Lower leg skin (tissue), 4 donors: ENCODE data around the gene ZHX3. TPM values are rescaled to one million over a fixed set of nuclear protein-coding genes. Genes with fewer than 3 reads are reported as not detected.

Experiments used
- DNase-seq, 2 donors: peaks; one replicate each; pipeline ENCODE4 v3.0.0-alpha.2; 2019; ENCODE audit warnings: low spot score in 2 of 2
- H3K4me3 ChIP-seq: fragments of 200-600 bp; sonication (generic); 2 replicates; pipeline ENCODE4 v1.5.1; 2017; ENCODE audit warnings: mild to moderate bottlenecking, low read depth; ENCODE audit not compliant: poor library complexity, severe bottlenecking
- POLR2A ChIP-seq, 2 donors: fragments of 450-650 bp; IDR thresholded peaks; one replicate each; pipeline ENCODE4 v1.6.1; 2016 to 2017; ENCODE audit warnings: antibody characterized with exemption in 2 of 2, mild to moderate bottlenecking in 1 of 2, moderate library complexity in 1 of 2
- WGBS, 2 donors: methylation state at CpG; one replicate each; pipeline ENCODE4 v1.1.5; 2018; 5-methylcytosine and 5-hydroxymethylcytosine counted together
- intact Hi-C: fragments of 100-400 bp; cut with DNase I; formaldehyde crosslinking; loops from one replicate; pipeline ENCODE4 v1.15.0; 2023; ENCODE audit warnings: low total_unique reads
- total RNA-seq, 4 donors: library from RNA; depleted of rRNA; stranded (reverse); fragments of >200 nt; gene quantifications; one replicate each; pipeline ENCODE4 v1.1.0, GENCODE V29; 2016
- TF ChIP-seq, protein P1 (sequence below), 3 donors: fragments of 450-650 bp; IDR thresholded peaks; one replicate each; pipeline ENCODE4 v1.5.1; 2016; ENCODE audit warnings: antibody characterized with exemption in 3 of 3, mild to moderate bottlenecking in 3 of 3, moderate library complexity in 2 of 3

The ZHX3 gene
- total RNA-seq, 4 donors from 2014 or later, result 19.3 to 33.1 (median 25.5) TPM

DNA sequence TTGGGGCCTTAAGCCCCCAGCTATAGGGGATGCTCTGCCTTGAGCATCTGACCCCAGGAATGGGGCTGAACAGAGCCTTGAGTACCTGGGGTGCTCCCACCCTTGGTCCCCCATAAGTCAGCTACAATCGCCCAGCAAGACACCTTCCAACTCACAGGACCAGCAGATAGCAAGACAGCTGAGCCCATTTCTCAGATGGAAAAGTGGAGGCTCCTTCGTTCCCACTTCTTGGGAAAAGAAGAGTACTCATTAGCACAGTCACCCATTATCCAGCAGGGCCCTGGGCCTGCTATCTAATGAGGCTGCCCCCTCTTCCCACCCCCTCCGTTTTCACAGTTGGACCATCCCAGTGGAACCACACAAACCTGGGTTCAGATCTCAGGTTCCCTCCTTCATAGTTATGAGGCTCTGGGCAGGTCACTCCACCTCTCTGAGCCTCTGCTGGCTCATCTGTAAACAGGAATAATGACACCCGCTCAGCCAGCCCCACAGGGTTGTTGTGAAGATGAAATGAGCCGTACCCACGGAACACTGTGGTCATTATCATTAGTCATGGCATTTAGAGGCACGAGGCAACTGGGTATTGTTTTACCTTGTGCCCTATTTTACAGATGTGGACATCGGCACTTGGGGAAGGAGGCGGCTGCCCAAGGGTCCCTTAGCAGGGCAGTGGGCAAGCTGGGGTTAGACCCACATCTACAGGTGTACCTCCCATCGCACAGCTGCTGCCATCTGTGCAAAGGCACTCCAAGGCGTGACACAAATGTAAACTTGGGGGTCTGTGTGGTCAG lies 27.6 kb upstream of the ZHX3 start:
- TF ChIP-seq, protein P1, sequence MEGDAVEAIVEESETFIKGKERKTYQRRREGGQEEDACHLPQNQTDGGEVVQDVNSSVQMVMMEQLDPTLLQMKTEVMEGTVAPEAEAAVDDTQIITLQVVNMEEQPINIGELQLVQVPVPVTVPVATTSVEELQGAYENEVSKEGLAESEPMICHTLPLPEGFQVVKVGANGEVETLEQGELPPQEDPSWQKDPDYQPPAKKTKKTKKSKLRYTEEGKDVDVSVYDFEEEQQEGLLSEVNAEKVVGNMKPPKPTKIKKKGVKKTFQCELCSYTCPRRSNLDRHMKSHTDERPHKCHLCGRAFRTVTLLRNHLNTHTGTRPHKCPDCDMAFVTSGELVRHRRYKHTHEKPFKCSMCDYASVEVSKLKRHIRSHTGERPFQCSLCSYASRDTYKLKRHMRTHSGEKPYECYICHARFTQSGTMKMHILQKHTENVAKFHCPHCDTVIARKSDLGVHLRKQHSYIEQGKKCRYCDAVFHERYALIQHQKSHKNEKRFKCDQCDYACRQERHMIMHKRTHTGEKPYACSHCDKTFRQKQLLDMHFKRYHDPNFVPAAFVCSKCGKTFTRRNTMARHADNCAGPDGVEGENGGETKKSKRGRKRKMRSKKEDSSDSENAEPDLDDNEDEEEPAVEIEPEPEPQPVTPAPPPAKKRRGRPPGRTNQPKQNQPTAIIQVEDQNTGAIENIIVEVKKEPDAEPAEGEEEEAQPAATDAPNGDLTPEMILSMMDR (IDR thresholded peaks at IDR 0.05), result no peak
- no peak for TF ChIP-seq POLR2A (IDR thresholded peaks at IDR 0.05)
- intact Hi-C loops, result loop anchor here (5.0 kb wide), 2 partner anchors 173 to 222 kb away; no protein-coding TSS in a partner anchor
- 80 to 84% methylated on average over 11 of the region's 11 CpGs for WGBS, 2 donors

DNA sequence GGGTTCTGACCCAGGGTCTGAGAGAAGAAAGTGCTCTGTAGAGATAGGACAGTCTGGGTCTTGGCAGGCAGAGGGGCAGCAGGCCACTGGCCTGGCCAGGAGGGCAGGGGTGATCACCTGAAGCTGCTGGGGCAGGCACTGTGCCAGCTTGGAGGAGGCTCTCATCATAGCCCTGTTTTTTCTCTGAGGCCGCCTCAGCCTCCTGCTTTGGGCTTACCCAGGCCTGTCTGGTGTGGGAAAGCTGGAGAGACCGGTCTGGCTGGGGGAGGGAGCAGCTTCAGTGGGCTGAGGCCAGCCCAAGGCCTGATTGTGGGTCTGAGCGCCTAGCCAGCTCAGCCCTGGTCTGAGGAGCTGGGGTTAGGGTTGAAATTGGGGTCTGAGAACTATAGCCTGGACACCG lies 26.9 kb upstream of the ZHX3 start:
- intact Hi-C loops, result loop anchor here (5.0 kb wide), 2 partner anchors 172 to 223 kb away; no protein-coding TSS in a partner anchor
- DNase-seq, result no peak
- TF ChIP-seq, protein P1 (IDR thresholded peaks at IDR 0.05), result no peak
- TF ChIP-seq POLR2A (IDR thresholded peaks at IDR 0.05), result no peak
- H3K4me3 ChIP-seq, result no peak overlapping the region
- WGBS, 2 donors, result 60% methylated on average over 4 of the region's 4 CpGs

More for the DNA sequence above, 27.6 kb upstream of the ZHX3 start:
- no peak overlapping the region for H3K4me3 ChIP-seq
- no peak for DNase-seq

DNA sequence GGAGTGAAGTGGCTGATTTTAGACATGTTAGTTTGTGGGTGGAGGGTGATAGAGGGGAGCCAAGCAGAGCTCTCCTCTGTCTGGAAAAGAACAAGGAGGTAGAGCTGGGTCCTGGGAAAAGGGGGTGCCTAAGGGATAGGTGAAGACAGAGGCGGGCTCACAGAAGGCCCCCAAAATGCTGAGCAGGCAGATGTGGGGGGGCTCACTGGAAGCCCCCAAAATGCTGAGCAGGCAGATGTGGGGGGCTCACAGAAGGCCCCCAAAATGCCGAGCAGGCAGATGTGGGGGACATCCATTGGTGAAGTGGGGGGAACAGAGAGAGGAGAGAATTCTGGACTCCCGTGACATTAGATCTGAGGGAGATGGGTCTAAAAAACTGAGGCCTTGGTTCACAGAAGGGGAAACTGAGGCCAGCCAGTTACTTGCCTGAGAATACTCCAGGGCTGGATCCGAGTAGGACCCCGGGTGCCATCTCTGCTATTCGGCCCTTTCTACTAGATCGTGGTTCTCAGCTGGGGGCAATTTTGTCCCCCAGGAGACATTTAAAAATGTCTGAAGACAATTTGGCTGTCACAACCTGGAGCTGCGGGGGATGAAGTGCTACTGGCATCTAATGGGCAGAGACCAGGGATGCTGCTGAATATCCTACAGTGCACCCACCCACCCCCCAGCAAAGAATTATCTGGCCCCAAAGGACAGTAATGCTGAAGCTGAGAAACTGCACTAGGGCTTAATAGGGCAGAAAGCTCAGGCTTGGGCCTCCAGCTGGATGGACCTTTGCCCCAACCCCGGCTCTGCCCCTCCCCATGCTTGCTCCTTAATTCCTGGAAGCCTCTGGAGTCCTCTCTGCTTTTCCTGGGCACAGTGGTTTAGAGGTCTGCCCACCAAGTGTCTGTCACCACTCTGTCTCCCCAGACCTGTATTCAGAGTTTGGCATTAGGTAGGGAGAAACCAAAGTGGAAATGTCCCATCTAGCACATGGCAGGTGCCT lies 25.2 kb upstream of the ZHX3 start:
- no peak overlapping the region for H3K4me3 ChIP-seq
- no peak for DNase-seq
- TF ChIP-seq, protein P1 (IDR thresholded peaks at IDR 0.05), result no peak
- no peak for TF ChIP-seq POLR2A (IDR thresholded peaks at IDR 0.05)
- intact Hi-C loops, result loop anchor here (5.0 kb wide), 2 partner anchors 170 to 225 kb away; no protein-coding TSS in a partner anchor
- 87 to 96% methylated on average over 8 to 9 of the region's 9 CpGs for WGBS, 2 donors

DNA sequence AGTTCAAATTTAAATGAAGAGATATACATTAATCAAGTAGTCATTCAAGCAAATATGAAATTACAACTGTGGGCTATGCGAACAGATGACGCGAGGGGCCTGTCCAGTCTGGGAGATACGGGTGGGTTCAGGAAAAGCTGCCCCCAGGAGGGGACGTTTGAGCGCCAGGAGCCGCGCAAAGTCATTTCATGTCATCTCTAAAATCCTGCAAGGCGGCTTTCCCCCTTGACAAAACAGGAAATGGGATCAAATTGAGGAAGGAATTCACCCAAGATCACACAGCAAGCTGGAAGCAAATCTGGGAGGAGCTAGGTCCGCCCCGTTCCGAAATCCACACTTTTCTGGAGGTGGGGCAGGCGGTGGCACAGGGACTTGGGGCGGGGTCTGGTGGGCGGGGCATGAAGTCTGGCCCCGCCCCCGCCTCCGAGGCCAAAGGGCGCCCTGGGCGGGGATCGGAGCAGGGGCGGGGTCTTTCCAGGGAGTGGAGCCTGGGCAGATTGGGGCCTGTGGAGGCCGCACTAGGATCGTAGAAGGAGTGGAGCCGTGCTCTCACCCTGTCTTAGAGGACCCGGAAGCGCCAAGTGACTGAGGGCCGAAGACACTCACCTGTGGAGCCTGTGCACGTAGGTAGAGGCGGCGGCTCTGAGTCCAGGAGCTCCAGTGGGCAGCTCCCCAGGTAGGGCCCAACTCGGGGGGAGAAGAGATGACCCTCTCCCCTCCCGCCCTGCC lies 23.0 kb upstream of the ZHX3 start, which contains the start of gene LPIN3:
TSS of gene LPIN3 (plus strand) at position 495 of the 729 bp plus-strand sequence. CDS start 4,983 bp downstream, outside the sequence.
- peak within 1 kb of the TSS; percentile 10 for H3K4me3 ChIP-seq
- TF ChIP-seq POLR2A (IDR thresholded peaks at IDR 0.05), result no peak
- TF ChIP-seq, protein P1 (IDR thresholded peaks at IDR 0.05), result no peak
- WGBS, 2 donors, result 7 to 9% methylated on average over 33 of the region's 33 CpGs
- DNase-seq, result peak; percentile 92 to 98
- intact Hi-C loops, result loop anchor here (5.0 kb wide), 2 partner anchors 168 to 227 kb away; no protein-coding TSS in a partner anchor

DNA sequence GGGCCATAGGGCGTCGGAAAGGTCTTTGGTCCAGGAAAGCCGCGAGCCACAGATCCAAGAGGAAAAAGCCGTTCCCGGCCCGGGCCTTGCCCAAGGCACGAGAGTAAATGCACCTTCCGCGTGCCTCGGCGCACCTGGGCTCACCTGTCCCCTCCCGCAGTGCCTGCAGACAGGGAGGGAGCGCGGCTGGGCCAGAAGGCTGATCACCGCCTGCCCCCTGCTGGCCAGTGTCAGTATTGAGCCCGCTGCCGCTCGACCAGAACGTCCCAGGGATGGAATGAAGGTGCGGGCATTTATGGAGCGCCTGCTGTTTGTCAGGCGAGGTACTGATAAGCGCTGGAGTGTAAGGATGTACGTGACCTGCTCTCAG lies 22.4 kb upstream of the ZHX3 start:
- intact Hi-C loops, result loop anchor here (5.0 kb wide), 2 partner anchors 168 to 227 kb away; no protein-coding TSS in a partner anchor
- no peak overlapping the region for H3K4me3 ChIP-seq
- TF ChIP-seq POLR2A (IDR thresholded peaks at IDR 0.05), result no peak
- TF ChIP-seq, protein P1 (IDR thresholded peaks at IDR 0.05), result peak in 1 of 3 donors; percentile 99
- DNase-seq, result peak; percentile 87 to 98
- 5% methylated on average over 25 of the region's 25 CpGs for WGBS, 2 donors
